Progenitor cell of endocrine pancreas (in vitro differentiated cells): ENCODE data around the gene PLA2G7. TPM values are rescaled to one million over a fixed set of nuclear protein-coding genes. Genes with fewer than 3 reads are reported as not detected.

Source experiments
- DNase-seq: peaks from one replicate; pipeline ENCODE4 v3.0.0; 2021; ENCODE audit warnings: low spot score; ENCODE audit not compliant: unreplicated experiment
- H3K27ac Mint-ChIP-seq: 2 replicates; pipeline ENCODE4 v1.8.0; 2021; ENCODE audit warnings: mild to moderate bottlenecking, moderate library complexity, mixed read lengths
- H3K27me3 Mint-ChIP-seq: 2 replicates; pipeline ENCODE4 v1.8.0; 2021; ENCODE audit warnings: mixed read lengths
- H3K36me3 Mint-ChIP-seq: 2 replicates; pipeline ENCODE4 v1.8.0; 2022; ENCODE audit warnings: mixed read lengths; ENCODE audit not compliant: insufficient read depth
- H3K4me1 Mint-ChIP-seq: 2 replicates; pipeline ENCODE4 v1.8.0; 2021; ENCODE audit warnings: low read depth, mixed read lengths
- H3K4me3 Mint-ChIP-seq: 2 replicates; pipeline ENCODE4 v1.8.0; 2021; ENCODE audit warnings: low read depth, mild to moderate bottlenecking, moderate library complexity, mixed read lengths
- H3K9me3 Mint-ChIP-seq: 2 replicates; pipeline ENCODE4 v1.8.0; 2021; ENCODE audit warnings: low read depth, mixed read lengths
- CTCF ChIP-seq: fragments of 200-600 bp; sonication (generic); IDR thresholded peaks from one replicate; pipeline ENCODE4 v1.5.0; 2021; ENCODE audit warnings: antibody characterized with exemption, mild to moderate bottlenecking; ENCODE audit not compliant: unreplicated experiment
- total RNA-seq: library from RNA; stranded (reverse); gene quantifications from 2 replicates; pipeline ENCODE4 v1.2.1, GENCODE V29; 2021

Gene PLA2G7
- total RNA-seq, 1 donor from 2014 or later: 0.29 TPM

- Mint-ChIP-seq H3K27me3 (peaks cover 49% of the 10 kb centered on the region), H3K4me3 (no peak overlapping the region), H3K4me1 (peaks cover 10% of the 10 kb centered on the region), H3K9me3 (no peaks in the 10 kb centered on the region), H3K36me3 (no peaks in the 10 kb centered on the region), H3K27ac (no peak overlapping the region)
- TF ChIP-seq CTCF: no peak
- no peak for DNase-seq
These were observed 35.2 kb downstream of the PLA2G7 start for GRCh38 chr6:46699970-46700369.

GRCh38 chr6:46690911-46691451, 44.2 kb downstream of the PLA2G7 start:
- peaks cover 52% of the 10 kb centered on the region for H3K27me3 Mint-ChIP-seq
- peaks cover 10% of the 10 kb centered on the region for H3K4me1 Mint-ChIP-seq
- peaks cover 2% of the 10 kb centered on the region for H3K9me3 Mint-ChIP-seq
- DNase-seq: no peak
- H3K27ac Mint-ChIP-seq: no peak overlapping the region
- H3K36me3 Mint-ChIP-seq: no peaks in the 10 kb centered on the region
- no peak overlapping the region for H3K4me3 Mint-ChIP-seq
- no peak for TF ChIP-seq CTCF

GRCh38 chr6:46690141-46690755, 44.9 kb downstream of the PLA2G7 start:
- no peak for TF ChIP-seq CTCF
- Mint-ChIP-seq H3K4me1 (peaks cover 4% of the 10 kb centered on the region), H3K9me3 (peaks cover 2% of the 10 kb centered on the region), H3K36me3 (no peaks in the 10 kb centered on the region), H3K4me3 (no peak overlapping the region), H3K27me3 (peaks cover 52% of the 10 kb centered on the region), H3K27ac (no peak overlapping the region)
- DNase-seq: no peak

- Mint-ChIP-seq H3K4me1 (peaks cover 4% of the 10 kb centered on the region), H3K27me3 (peaks cover 52% of the 10 kb centered on the region), H3K36me3 (no peaks in the 10 kb centered on the region), H3K27ac (no peak overlapping the region), H3K9me3 (peaks cover 2% of the 10 kb centered on the region), H3K4me3 (no peak overlapping the region)
- DNase-seq: no peak
- TF ChIP-seq CTCF: no peak
These were observed 45.5 kb downstream of the PLA2G7 start for GRCh38 chr6:46689657-46690056.

- Mint-ChIP-seq H3K4me1 (peaks cover 4% of the 10 kb centered on the region), H3K4me3 (no peak overlapping the region), H3K27me3 (peaks cover 51% of the 10 kb centered on the region), H3K36me3 (no peaks in the 10 kb centered on the region), H3K9me3 (peaks cover 2% of the 10 kb centered on the region), H3K27ac (no peak overlapping the region)
- no peak for TF ChIP-seq CTCF
- DNase-seq: no peak
These were observed 46.2 kb downstream of the PLA2G7 start for GRCh38 chr6:46688966-46689335.
